HCT116 (cell line): Measurements from ENCODE around the gene DCAF5. TPM values are rescaled to one million over a fixed set of nuclear protein-coding genes. Genes with fewer than 3 reads are reported as not detected.

Experiments
- ATAC-seq: fragments of 200-7000 bp; cut with Tn5 transposase; 2 replicates; pipeline ENCODE4 v1.9.1; 2020; ENCODE audit warnings: mild to moderate bottlenecking, moderate library complexity
- BruUV-seq: library from RNA; stranded (reverse); fragments of 400-500 nt; replicated peaks from 2 replicates; lab custom pipeline; 2021; lab: Mats Ljungman, UMichigan
- CTCF ChIA-PET: fragments of 300-600 bp; sonication (Branson Sonifier 250); formaldehyde crosslinking; loops from one replicate; lab custom pipeline; 2021; ENCODE audit warnings: antibody characterized with exemption; lab: Charles Lee
- POLR2A ChIA-PET: fragments of 300-600, 350-600 bp; sonication (Branson Sonifier 250); formaldehyde crosslinking; loops from one replicate; lab custom pipeline; 2021; ENCODE audit warnings: antibody characterized with exemption; lab: Charles Lee
- RAD21 ChIA-PET, 2 experiments: fragments of 300-600 bp; sonication (Branson Sonifier 250); formaldehyde crosslinking; loops; one replicate each; lab custom pipeline; 2023; ENCODE audit warnings: low total read pairs in 2 of 2; ENCODE audit not compliant: uncharacterized antibody in 2 of 2, unreplicated experiment in 2 of 2, low non-redundant PET in 1 of 2; lab: Charles Lee
- DNase-seq: peaks from one replicate; pipeline ENCODE4 v3.0.0-alpha.2; 2010; ENCODE audit warnings: low read depth, low spot score
- H2AFZ ChIP-seq: fragments of 200-600 bp; shearing (Covaris generic), sonication (generic); 2 replicates; pipeline ENCODE4 v1.6.1; 2017; ENCODE audit warnings: low read depth, mixed run types, mixed read lengths, antibody characterized with exemption, low read length; ENCODE audit not compliant: poor library complexity, severe bottlenecking
- H3K27ac ChIP-seq: 2 replicates; pipeline ENCODE4 v1.5.1; 2012; ENCODE audit warnings: low read depth, low read length
- H3K27me3 ChIP-seq: fragments of 200-600 bp; sonication (generic); 2 replicates; pipeline ENCODE4 v1.6.1; 2016; ENCODE audit warnings: mixed run types, low read length, mixed read lengths; ENCODE audit not compliant: insufficient read depth
- H3K36me3 ChIP-seq, 2 experiments: fragments of 200-500 bp in 1 of 2; fragments of 200-600 bp in 1 of 2; sonication (Bioruptor generic) in 1 of 2; sonication (generic) in 1 of 2; 2 replicates each; pipeline versions ENCODE4 v1.5.1 to v1.6.1; 2014 to 2016; ENCODE audit warnings: low read length in 2 of 2, inconsistent platforms in 1 of 2, mixed read lengths in 1 of 2, mixed run types in 1 of 2; ENCODE audit not compliant: insufficient read depth in 2 of 2, control insufficient read depth in 1 of 2
- H3K4me1 ChIP-seq, 2 experiments: fragments of 200-600 bp in 1 of 2; sonication (generic) in 1 of 2; 2 replicates each; pipeline versions ENCODE4 v1.5.1 to v1.6.1; 2012 to 2017; ENCODE audit warnings: low read length in 2 of 2, inconsistent platforms in 1 of 2, mild to moderate bottlenecking in 1 of 2, mixed read lengths in 1 of 2, mixed run types in 1 of 2, moderate library complexity in 1 of 2; ENCODE audit not compliant: insufficient read depth in 2 of 2, control insufficient read depth in 1 of 2
- H3K4me2 ChIP-seq: fragments of 200-600 bp; sonication (generic); 2 replicates; pipeline ENCODE4 v1.6.1; 2017; ENCODE audit warnings: mixed run types, low read length, mixed read lengths
- H3K4me3 ChIP-seq, 2 experiments: fragments of 200-600 bp in 1 of 2; sonication (generic) in 1 of 2; replicated peaks in 1 of 2; 2 replicates each; pipeline ENCODE4 v1.5.1; 2011 to 2016; ENCODE audit warnings: low read length in 2 of 2, control low read depth in 1 of 2, low read depth in 1 of 2, mild to moderate bottlenecking in 1 of 2, mixed read lengths in 1 of 2, mixed run types in 1 of 2
- H3K79me2 ChIP-seq: fragments of 200-600 bp; sonication (generic); 2 replicates; pipeline ENCODE4 v1.6.1; 2017; ENCODE audit warnings: mild to moderate bottlenecking, mixed run types, low read length, moderate library complexity, mixed read lengths; ENCODE audit not compliant: insufficient read depth
- H3K9ac ChIP-seq: fragments of 200-600 bp; sonication (generic); 2 replicates; pipeline ENCODE4 v1.6.1; 2016; ENCODE audit warnings: low read length, mixed read lengths
- H3K9me2 ChIP-seq: fragments of 200-600 bp; sonication (generic), shearing (Covaris generic); 2 replicates; pipeline ENCODE4 v1.6.1; 2017; ENCODE audit warnings: mixed run types, mild to moderate bottlenecking, moderate library complexity; ENCODE audit not compliant: insufficient read depth
- H3K9me3 ChIP-seq, 2 experiments: fragments of 200-500 bp in 1 of 2; fragments of 200-600 bp in 1 of 2; sonication (Bioruptor generic) in 1 of 2; sonication (generic) in 1 of 2; 2 replicates each; pipeline ENCODE4 v1.6.1; 2014 to 2017; ENCODE audit warnings: low read length in 2 of 2, mixed read lengths in 2 of 2, inconsistent platforms in 1 of 2, low read depth in 1 of 2, mild to moderate bottlenecking in 1 of 2, mixed run types in 1 of 2, moderate library complexity in 1 of 2; ENCODE audit not compliant: control insufficient read depth in 1 of 2, insufficient read depth in 1 of 2
- H4K20me1 ChIP-seq: fragments of 200-600 bp; sonication (generic), shearing (Covaris generic); 2 replicates; pipeline ENCODE4 v1.6.1; 2017; ENCODE audit warnings: mixed run types, mild to moderate bottlenecking, moderate library complexity; ENCODE audit not compliant: insufficient read depth
- CBX3 ChIP-seq: IDR thresholded peaks from 2 replicates; pipeline ENCODE4 v1.6.1; 2012; ENCODE audit warnings: low read depth
- CEBPB ChIP-seq: IDR thresholded peaks from 2 replicates; pipeline ENCODE4 v1.6.1; 2012; ENCODE audit warnings: low read depth
- EGR1 ChIP-seq: IDR thresholded peaks from 2 replicates; pipeline ENCODE4 v1.6.1; 2012; ENCODE audit warnings: low read depth
- ELF1 ChIP-seq: IDR thresholded peaks from 2 replicates; pipeline ENCODE4 v1.6.1; 2012; ENCODE audit warnings: low read depth, borderline replicate concordance
- EZH2 ChIP-seq: fragments of 200-600 bp; sonication (generic); IDR thresholded peaks from 2 replicates; pipeline ENCODE4 v1.6.1; 2017; ENCODE audit warnings: antibody characterized with exemption, mixed run types
- EZH2phosphoT487 ChIP-seq: fragments of 200-600 bp; IDR thresholded peaks from 2 replicates; pipeline ENCODE4 v1.6.1; 2018; ENCODE audit warnings: antibody characterized with exemption, borderline replicate concordance
- JUND ChIP-seq: IDR thresholded peaks from 2 replicates; pipeline ENCODE4 v1.6.1; 2012
- MAX ChIP-seq: IDR thresholded peaks from 2 replicates; pipeline ENCODE4 v1.6.1; 2012
- POLR2A ChIP-seq: IDR thresholded peaks from 2 replicates; pipeline ENCODE4 v1.7.0; 2011; ENCODE audit warnings: borderline replicate concordance; ENCODE audit not compliant: insufficient read depth, insufficient read length; ENCODE audit errors: extremely low read depth
- POLR2AphosphoS5 ChIP-seq: IDR thresholded peaks from 2 replicates; pipeline ENCODE4 v1.6.1; 2011; ENCODE audit warnings: mild to moderate bottlenecking, low read depth, low read length, moderate library complexity
- SIN3A ChIP-seq: IDR thresholded peaks from 2 replicates; pipeline ENCODE4 v1.6.1; 2012; ENCODE audit warnings: low read depth
- SRF ChIP-seq: IDR thresholded peaks from 2 replicates; pipeline ENCODE4 v1.6.1; 2012; ENCODE audit warnings: low read depth
- YY1 ChIP-seq: IDR thresholded peaks from 2 replicates; pipeline ENCODE4 v1.6.1; 2011; ENCODE audit warnings: low read length, low read depth, moderate library complexity, mild to moderate bottlenecking; ENCODE audit not compliant: insufficient replicate concordance; ENCODE audit errors: extremely low read depth
- ZFX ChIP-seq: fragments of 450-650 bp; IDR thresholded peaks from 2 replicates; pipeline ENCODE4 v1.6.1; 2017
- ZNF274 ChIP-seq: fragments of 200-500 bp; sonication (Bioruptor generic); IDR thresholded peaks from 2 replicates; pipeline ENCODE4 v1.6.1; 2014; ENCODE audit warnings: mild to moderate bottlenecking, low read depth, low read length, inconsistent platforms
- intact Hi-C: fragments of 100-400 bp; cut with micrococcal nuclease; formaldehyde crosslinking; loops from 2 replicates; pipeline ENCODE4 v1.10.0; 2022
- total RNA-seq: library from RNA; stranded (reverse); gene quantifications from one replicate; pipeline ENCODE4 v1.2.1, GENCODE V29; 2021; ENCODE audit not compliant: unreplicated experiment
- TF ChIP-seq, protein P1 (sequence below): IDR thresholded peaks from 2 replicates; pipeline ENCODE4 v1.6.1; 2012; ENCODE audit warnings: low read depth

The DCAF5 gene
- total RNA-seq, 1 experiment from 2014 or later: 27.1 TPM

DNA sequence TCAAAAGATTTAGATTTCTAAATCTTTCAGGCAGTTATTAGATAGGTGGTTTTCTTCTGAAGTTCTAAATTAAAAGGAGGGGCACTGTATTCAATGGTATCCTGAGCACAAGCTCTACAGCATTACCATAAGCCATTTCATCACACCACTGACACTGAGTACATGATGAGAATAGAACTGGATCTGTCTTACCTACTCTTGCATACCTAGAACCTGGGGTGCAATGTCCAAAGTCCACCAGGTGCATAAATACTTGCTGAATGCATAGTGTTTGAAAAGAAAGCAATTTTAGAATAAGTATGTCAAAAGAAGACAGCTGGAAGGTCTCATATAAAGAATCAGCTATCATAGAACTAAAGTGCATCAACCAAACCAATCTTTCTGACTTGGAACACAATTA, 88.3 kb downstream of the DCAF5 start:
- ATAC-seq (no peak), DNase-seq (no peak)
- Histone ChIP-seq H3K9me2 (no peaks in the 10 kb centered on the region), H3K79me2 (no peaks in the 10 kb centered on the region), H3K4me2 (no peak overlapping the region), H2AFZ (no peak overlapping the region), H3K9me3 (no peaks in the 10 kb centered on the region), H3K36me3 (peaks cover 8% of the 10 kb centered on the region in 2 experiments; a peak in 3 of 4 replicates), H3K4me3 (no peak overlapping the region), H3K9ac (no peak overlapping the region), H3K27ac (no peak overlapping the region), H3K27me3 (no peaks in the 10 kb centered on the region), H4K20me1 (no peaks in the 10 kb centered on the region), H3K4me1 (no peaks in the 10 kb centered on the region)
- intact Hi-C loops: no loop called here
- ChIA-PET POLR2A (no interaction called here), CTCF (no interaction called here), RAD21 (no interaction called here)
- no TSS peak for BruUV-seq
- TF ChIP-seq ELF1 (no peak), POLR2AphosphoS5 (no peak), CBX3 (no peak), JUND (no peak), SIN3A (no peak), EGR1 (no peak), EZH2 (no peak), ZNF274 (no peak), MAX (no peak), SRF (no peak), ZFX (no peak), EZH2phosphoT487 (no peak), YY1 (no peak), CEBPB (no peak), POLR2A (no peak)
- TF ChIP-seq, protein P1, sequence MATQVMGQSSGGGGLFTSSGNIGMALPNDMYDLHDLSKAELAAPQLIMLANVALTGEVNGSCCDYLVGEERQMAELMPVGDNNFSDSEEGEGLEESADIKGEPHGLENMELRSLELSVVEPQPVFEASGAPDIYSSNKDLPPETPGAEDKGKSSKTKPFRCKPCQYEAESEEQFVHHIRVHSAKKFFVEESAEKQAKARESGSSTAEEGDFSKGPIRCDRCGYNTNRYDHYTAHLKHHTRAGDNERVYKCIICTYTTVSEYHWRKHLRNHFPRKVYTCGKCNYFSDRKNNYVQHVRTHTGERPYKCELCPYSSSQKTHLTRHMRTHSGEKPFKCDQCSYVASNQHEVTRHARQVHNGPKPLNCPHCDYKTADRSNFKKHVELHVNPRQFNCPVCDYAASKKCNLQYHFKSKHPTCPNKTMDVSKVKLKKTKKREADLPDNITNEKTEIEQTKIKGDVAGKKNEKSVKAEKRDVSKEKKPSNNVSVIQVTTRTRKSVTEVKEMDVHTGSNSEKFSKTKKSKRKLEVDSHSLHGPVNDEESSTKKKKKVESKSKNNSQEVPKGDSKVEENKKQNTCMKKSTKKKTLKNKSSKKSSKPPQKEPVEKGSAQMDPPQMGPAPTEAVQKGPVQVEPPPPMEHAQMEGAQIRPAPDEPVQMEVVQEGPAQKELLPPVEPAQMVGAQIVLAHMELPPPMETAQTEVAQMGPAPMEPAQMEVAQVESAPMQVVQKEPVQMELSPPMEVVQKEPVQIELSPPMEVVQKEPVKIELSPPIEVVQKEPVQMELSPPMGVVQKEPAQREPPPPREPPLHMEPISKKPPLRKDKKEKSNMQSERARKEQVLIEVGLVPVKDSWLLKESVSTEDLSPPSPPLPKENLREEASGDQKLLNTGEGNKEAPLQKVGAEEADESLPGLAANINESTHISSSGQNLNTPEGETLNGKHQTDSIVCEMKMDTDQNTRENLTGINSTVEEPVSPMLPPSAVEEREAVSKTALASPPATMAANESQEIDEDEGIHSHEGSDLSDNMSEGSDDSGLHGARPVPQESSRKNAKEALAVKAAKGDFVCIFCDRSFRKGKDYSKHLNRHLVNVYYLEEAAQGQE: no peak
